G401.6 (cell line): ENCODE measurements around the gene GLUL.

Experiments used
- FAIRE-seq: peaks from 2 replicates; lab custom pipeline; 2012; peaks lifted over from hg19 to GRCh38; lab: Jason Lieb, UNC

GLUL gene

DNA sequence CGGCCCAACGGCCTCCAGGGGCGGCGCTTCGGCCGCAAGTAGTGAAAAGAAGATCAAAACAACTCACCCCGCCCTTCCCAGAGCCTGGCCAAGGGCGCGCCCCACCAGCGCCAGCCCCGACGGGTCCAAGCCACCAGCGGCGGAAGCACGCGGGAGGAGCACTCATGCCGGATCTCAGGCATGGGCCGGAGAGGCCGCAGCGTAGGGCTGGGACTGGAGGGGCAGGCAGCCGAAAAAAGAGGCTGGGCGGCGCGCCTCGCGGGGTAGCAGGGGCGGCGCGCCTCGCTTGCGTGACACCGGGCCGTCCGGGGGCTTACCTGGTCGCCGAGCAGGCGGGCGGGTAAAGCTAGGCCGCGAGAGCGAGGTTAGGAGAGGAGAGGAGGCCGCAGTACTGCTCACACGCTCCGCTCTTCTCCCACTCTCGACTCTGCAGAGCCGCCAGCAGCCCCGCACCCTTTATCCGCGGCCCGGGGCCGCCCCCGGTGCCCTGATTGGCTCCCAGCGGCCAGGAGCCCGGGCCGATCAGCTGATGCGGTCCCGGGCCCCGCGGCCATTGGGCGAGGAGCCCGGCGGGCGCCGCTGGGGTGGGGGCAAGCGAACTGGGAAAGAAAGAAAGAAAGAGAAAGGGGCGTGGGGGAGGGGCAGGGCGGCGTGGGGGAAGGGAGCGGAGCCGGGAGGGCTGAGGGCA is at the start of gene GLUL:
TSS of gene GLUL (minus strand) at position 429 of the 688 bp plus-strand sequence. CDS start 3,053 bp downstream, outside the sequence.
- FAIRE-seq, result no peak

DNA sequence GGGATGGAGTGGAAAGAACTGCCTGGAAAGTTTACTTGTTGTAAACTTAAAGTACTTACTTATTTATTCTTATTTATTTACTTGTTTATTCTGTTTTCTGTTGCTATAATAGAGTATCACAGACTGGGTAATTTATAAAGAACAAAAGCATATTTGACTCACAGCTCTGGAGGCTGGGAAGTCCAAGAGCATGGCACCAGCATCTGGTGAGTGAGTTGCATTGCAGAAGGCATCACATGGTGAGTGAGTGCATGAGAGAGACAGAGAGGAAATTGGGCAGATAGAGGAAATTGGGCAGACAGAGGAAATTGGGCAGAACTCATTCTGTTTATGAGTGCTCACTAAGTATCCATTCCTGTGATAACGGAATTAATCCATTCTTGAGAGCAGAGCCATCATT is 46.7 kb upstream of the GLUL start:
- FAIRE-seq, result no peak

DNA sequence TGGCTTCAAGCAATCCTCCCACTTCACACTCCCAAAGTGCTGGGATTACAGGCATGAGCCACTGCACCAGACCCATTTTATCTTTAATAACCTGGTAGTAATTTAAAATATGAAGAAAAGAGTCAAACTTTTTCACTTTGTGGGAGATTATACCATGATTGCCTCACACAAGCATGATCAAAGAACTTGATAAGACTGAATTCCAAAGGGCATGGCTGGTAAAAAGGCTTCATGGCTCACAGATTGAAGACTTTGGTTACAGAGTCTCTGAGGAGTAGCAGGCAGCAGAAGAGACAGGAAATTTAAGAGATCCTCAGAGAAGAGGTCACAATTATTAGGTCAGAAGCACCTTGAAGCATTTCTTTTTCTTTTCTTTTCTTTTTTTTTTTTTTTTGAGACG is 42.0 kb upstream of the GLUL start:
- no peak for FAIRE-seq

DNA sequence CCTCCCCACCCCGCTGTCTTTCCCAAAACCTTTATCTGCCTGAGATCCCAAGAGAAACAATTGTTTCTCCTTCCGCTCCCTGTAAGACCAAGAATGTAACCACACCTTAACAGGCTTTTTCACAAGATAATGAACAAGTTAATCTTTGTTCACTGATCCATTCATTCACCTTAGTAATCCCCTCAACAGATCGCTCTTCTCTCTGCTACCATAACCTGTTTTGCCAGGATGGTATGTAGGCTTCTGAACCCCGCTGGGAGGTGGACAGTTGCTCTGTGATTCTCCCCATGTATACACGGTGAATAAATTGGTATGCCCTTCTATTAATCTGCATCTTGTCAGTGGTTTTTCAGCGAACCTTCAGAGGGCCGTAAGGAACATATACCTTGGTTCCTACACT is 39.7 kb upstream of the GLUL start:
- FAIRE-seq, result no peak

DNA sequence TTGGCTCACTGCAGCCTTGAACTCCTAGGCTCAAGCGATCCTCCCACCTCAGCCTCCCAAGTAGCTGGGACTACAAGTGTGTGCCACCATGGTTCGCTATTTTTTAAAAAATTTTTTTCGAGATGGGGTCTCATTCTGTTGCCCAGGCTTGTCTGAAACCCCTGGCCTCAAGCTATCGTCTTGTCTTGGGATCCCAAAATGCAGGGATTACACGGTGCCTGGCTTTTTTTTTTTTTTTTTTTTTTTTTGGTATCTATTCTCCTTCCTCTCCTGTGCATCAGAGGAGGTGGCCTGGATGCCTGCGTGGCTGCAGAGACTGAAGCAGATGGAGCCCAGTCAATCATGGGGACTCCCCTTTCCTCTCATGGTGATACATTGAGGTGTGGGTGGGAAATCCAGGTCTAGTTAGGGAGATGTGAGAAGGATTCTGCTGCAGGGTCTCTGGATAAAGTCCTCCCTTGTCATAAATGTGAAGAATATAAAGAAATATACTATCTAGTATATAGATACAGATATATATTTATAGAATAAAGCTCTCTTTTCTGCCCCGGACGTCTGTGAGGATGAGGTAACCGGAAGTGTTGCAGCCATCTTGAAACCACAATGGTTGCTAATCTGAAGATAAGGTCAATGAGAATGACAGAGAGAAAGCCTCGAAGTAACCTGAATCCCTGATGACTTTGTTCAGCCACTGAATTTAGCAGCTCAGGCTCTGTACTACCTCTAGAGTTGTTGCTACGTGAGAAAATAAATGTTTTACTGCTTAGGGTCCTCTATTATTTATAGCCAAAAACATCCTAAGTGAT is 38.9 kb upstream of the GLUL start:
- no peak for FAIRE-seq

DNA sequence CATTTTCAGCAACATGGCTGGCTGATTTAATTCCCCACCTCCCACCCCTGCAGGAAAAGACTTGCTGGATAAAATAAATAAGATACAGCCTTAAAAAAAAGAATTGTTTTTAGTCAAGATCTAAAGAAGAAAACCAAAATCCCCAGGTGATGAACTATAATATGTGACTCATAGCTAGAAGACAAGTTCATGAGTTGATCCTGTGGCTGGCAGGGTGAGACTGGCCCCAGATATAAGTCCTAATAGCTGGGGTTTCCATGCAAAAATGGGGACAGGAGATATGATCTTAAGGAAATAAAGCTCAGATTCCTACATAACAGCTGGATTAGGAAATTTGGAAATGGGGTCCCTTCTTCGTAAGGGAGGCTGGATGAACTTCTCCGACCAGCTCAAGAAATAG is 36.5 kb upstream of the GLUL start:
- FAIRE-seq, result no peak

DNA sequence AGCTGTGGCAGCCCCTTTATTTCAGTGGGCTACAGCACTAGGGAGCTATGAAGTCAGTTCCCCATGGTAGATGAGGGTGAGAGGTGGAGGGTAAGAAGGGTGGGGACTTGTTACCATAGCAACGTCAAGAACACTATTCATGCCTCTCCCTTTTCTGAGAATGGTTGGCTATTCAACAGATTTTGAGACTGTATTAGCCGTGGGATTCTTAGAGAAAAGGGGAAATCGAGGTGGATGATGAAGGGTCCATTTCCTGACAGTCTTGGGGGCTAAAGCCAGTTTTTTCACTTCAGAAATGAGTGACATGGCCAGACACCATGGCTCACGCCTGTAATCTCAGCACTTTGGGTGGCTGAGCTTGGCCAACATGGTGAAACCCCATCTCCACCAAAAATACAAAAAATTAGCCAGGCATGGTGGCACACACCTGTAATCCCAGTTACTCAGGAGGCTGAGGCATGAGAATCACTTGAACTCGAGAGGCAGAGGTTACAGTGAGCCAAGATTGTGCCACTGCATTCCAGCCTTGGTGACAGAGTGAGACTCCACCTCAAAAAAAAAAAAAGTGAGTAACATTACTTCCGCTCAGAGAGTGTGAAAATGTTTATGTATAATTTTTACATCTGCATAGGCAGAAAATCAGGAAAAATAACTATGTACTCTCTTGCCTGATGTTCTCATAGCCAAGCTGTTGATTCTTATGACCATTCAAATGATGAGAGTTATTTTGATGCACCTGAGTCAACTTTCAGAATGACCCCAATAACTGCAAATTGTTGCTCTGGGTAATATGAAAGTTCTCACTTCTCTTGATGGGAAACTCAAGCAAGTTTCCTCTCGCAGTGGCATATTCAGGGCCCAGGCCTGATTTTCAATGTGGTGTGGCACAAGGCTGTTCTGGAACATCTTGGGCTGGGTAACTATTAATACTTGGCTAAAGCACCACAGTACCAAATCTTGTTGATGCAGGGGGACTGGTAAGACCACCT is 35.1 kb upstream of the GLUL start:
- FAIRE-seq, result no peak

DNA sequence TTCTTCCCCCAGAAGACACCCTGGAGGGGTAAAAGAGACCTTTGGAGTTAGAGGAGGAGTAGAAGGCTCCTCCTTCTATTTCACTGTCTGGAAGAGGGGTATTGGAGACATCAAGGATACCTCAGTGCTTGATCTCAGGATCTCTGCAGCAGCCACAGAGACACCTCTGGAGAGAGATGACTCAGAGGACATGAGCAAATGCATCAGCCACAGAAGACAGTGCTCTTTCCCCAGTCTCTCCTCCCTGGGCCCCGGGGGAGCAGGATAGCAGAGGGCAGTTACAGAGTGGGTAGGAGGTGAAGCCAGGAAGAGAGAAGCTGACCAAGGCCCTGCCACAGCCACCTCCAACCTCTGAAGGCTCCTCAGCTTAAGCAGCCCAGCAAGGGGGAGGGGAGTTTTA is 24.2 kb upstream of the GLUL start:
- no peak for FAIRE-seq

DNA sequence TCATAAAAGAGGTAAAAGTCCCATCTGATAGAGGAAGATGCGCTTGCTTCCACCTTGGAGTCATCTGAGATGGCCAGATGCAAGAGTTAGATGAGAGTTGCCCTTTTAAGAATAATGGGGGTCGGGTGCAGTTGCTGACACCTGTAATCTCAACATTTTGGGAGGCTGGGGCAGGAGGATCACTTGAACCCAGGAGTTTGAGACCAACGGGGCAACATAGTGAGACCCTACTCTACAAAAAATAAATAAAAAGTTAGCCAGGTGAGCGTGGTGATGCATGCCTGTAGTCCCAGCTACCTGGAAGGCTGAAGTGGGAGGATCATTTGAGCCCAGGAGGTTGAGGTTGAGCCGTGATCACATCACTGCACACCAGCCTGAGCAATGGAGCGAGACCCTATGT is 22.4 kb upstream of the GLUL start:
- no peak for FAIRE-seq

DNA sequence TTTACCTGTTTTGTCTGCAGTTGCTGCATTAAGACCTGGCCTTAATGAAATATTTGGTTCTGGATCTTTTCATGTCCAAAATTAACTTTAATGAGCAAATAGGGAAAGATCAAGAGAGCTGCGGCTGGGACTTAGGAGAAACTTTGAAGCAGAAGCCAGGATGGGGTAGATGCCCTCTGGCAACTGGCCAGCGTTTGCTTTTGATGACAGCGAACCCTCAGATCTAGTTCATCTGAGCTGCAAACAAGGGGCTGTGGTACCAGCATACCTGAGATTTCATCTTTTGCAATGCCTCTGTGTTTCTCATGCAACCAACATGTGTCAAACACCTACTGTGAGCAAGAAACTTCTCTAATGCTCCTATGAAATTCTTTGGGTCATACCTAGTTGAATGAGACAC is 21.9 kb upstream of the GLUL start:
- FAIRE-seq, result no peak

DNA sequence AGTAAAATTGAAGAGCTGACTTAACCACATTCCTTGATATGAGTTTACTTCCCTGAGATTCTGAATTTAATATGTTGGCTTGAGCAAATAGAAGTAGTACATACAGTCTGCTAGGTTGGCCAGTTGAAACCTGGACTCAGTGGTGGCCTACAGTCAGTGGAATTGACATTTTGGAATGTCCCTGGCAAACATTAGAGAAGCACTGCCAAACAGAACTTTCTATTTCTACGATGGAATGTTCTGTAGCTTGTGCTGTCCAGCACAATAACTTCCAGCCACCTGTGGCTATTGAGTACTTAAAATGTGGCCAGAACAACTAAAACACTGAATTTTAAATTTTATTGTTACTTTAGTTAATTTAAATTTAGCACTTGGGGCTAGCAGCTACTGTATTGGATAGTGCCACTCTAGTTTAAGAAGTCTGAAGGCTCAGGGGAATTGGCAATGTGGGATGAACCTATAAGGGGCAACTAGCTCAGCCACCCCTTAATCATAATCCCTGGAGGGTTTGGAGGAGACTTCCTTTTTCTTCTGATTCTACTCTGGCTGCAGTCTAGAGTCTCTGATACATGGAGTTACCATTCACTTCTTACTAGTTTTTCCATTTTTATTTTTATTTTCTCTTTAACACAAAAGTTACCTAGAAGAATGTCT is 19.2 kb upstream of the GLUL start:
- no peak for FAIRE-seq

DNA sequence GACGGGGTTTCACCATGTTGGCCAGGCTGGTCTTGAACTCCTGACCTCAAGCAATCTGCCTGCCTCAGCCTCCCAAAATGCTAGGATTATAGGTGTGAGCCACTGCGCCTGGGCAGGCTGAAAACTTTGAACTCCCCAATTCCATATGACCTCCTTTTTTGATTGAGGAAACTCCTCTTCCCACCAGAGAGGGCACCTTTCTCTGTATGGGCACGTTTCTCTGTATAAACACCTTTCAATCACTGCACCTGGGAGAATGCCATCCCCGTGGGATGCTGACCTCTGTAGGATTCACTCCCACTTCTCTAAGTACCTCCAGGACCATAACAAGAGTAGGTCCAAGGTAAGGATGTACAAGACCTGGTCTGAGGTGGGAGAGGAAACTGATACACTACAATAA is 18.5 kb upstream of the GLUL start:
- no peak for FAIRE-seq

DNA sequence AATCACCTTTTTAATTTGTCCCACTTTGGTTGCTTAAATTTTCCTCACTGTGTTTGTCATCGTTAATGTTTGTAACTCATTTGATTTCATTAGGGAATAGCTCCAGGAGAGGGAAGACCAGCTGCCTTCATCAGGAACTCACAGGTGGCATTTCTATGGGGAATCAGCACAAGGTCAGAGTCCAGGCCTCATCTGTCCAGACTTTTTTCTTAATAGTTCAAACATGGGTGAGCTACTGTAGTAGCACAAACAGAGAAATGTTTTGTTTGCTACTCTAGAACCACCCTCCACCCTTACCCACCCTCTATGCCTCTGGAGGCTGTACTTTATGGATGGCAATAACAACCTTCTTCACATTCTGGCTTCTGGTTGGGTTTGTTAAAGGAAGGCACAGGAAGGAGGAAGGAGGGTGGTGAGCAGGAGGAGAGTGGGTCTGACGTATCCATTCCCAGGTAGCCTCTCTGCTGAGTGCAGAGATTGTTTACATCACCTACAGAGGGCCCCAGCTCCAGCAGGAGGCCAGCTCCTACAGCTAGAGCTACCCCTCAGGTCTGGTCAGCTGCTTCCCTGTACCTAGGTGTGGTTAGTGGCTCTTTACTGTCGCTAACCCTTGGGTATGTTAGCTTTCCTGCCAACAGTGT is 17.0 kb upstream of the GLUL start:
- FAIRE-seq, result no peak

DNA sequence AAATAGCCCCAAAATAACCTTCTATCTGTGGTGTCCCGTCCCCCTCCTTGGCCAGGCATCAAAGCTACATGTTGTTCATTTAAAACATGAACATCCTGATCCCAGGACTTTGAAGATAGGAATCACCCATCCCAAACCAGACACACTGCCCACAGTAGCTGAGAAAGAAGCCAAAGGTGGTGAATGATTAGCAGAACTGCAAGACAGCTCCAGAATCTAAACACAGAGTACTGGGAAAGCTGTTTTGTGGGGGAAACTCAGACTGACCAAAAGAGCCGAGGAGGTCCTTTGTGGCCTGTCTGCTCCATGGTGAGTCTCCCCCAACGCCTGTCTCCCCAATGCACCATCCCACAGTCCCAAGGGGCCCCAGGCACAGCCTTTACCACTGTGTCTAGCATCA is 16.1 kb upstream of the GLUL start:
- FAIRE-seq, result no peak

DNA sequence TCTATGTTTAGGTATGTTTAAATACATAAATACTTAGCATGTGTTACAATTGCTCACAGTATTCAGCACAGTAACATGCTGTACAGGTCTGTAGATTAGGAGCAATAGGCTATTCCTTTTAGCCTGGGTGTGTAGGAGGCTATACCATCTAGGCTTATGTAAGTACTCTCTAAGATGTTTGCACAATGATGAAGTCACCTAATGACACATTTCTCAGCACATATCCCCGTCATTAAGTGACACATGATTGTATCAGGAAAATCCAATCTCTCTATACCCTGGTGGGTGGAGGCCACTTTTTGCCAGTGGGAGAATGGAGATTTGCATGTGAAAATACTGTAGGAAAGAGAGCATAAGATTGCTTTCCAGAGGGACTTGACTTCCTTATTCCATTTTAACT is 14.4 kb upstream of the GLUL start:
- FAIRE-seq, result no peak

DNA sequence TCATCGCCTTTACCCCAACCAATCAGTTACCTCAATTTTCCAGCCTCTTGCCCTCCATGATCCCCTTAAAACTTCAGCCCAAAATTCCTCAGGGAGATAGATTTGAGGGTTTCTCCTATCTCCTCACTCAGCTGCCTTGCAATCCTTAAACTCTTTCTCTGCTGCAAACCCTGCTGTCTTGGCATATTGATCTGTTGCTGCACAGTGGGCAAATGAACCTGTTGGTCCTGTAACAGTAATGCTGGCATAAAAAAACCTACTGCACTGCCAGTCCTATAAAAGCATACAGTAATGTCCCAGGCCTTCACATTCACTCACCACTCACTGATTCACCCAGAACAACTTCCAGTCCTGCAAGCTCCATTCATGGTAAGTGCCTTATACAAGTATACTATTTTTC is 14.0 kb upstream of the GLUL start:
- FAIRE-seq, result no peak

DNA sequence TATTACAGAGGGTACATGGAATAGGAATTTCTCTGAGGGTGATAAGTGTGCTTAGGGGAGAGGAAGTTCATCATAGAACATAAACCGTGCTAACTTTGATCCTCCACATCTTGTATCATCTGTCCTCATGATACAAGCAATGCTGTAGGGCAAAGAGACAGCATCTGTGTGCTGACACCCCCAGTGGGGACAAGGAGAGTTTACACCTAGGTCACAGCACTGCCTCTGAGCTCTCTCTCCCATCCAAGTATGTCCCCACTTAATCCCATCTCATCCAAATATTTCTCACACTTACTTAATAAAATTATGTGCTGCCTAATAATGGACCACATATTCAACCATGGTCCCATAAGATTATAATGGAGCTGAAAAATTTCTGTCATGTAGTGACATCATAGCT is 13.2 kb upstream of the GLUL start:
- no peak for FAIRE-seq

DNA sequence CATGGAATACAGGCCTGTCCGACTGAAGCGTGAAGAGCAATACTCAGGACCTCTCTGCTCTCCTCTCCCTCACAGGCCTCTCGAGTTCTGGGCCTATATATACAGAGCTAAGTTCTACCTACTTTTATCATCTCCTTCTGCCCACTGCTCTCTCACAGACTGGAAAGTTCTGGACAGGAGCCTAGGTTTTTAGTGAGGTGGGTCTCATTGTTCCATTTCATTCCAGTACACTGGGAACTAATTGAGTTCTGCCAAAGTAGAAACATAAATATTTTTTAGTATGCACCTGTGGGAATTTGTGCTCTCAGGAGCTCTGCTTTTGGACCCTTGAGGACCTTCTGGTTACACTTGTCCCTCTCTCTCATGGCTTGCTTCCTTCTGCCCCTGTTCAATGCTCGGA is 9.0 kb upstream of the GLUL start, which contains the start of gene TEDDM1:
TSS of gene TEDDM1 (minus strand) at position 101 of the 400 bp plus-strand sequence. CDS start 182 bp downstream, outside the sequence.
- FAIRE-seq, result no peak

DNA sequence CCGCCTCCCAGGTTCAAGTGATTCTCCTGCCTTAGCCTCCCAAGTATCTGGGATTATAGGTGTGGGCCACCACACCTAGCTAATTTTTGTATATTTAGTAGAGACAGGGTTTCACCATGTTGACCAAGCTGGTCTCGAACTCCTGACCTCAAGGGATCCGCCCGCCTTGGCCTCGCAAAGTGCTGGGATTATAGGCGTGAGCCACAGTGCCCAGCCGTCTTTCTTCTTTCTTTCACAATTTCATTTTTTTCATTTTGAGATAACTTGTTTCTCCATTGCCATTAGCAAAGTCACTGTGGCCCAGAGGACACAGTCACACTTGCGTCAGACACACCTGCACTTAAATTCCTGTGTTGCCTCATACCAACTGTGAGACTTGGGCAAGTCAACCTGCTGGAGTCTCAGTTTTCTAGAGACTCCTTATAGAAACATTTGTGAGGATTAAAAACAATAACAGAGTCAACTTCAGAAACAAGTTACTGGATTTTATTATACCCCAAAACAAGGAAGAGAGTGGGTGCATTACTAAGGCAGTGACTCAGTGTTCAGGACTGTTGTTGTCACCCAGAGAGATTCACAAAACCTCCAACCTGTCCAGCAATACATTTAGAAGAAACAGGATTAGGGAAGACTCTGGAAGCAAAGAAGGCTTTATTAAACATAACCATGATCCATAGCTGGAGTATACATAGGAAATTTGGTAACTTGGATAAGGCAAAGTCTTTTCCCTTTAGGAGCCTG is 6.2 kb upstream of the GLUL start:
- FAIRE-seq, result no peak

DNA sequence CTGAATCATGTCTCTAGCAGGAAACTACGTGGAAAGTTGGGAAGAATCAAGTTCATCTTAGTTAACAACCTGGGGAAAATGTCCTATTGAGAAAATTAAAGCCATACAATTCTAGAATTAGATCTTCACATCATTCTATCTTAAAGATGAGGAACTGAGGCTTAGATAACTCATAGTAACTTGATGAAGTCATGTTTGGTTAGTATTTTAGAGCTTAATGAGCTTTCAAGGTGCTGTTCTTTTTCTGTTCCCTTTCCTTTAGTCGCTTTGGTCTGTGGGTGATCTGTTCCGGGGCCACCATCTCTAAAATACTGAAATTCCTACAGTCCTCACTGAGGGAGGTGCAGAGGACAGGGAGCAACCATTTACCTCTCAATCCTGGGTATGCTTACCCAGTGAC is 4.3 kb upstream of the GLUL start:
- no peak for FAIRE-seq
